HG02840 (cell line): ENCODE data around the gene AOPEP.

Experiments
- ATAC-seq: cut with Tn5 transposase; IDR thresholded peaks from one replicate; pipeline ENCODE4 v1.9.1; 2021; ENCODE audit warnings: mild to moderate bottlenecking, moderate library complexity, moderate number of reproducible peaks; ENCODE audit not compliant: unreplicated experiment, low FRiP score

AOPEP gene

GRCh38 chr9:94785215-94786169, 59.0 kb downstream of the AOPEP start:
- no peak for ATAC-seq

- ATAC-seq, result no peak
Observed at GRCh38 chr9:94786586-94786985, 60.1 kb downstream of the AOPEP start.

GRCh38 chr9:94787266-94787665, 60.8 kb downstream of the AOPEP start:
- no peak for ATAC-seq

- ATAC-seq, result no peak
Observed at GRCh38 chr9:94788570-94789105, 62.1 kb downstream of the AOPEP start.

DNA sequence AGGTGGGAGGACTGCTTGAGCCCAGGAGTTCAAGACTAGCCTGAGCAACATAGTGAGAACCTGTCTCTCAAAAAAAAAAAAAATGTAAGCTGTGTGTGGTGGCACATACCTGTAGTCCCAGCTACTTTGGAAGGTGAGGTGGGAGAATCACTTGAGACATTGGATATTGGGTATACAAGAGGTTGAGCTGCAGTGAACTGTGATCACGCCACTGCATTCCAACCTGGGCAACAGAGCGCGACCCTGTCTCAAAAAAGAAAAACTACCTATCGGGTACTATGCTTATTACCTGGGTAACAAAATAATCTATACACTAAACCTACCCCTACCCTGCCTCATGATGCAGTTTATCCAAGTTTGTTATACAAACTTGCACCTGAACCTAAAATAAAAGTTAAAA, 64.9 kb downstream of the AOPEP start:
- no peak for ATAC-seq

DNA sequence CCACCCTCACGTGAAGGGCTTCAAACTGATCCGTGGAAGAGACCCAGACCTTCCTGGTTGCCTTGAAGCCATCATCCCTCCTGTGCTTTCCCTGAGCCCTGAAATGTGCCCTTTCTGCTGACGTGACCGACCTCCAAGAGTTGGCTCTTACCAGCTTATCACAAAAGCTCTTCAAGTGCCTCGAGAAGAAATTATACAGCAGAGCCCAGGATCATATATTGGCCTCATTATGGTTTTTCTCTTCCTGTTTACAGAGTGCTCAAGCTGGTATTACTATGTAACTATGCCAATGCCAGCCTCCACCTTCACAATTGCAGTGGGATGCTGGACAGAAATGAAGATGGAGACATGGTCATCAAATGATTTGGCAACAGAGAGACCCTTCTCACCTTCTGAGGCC, 66.0 kb downstream of the AOPEP start:
- no peak for ATAC-seq

DNA sequence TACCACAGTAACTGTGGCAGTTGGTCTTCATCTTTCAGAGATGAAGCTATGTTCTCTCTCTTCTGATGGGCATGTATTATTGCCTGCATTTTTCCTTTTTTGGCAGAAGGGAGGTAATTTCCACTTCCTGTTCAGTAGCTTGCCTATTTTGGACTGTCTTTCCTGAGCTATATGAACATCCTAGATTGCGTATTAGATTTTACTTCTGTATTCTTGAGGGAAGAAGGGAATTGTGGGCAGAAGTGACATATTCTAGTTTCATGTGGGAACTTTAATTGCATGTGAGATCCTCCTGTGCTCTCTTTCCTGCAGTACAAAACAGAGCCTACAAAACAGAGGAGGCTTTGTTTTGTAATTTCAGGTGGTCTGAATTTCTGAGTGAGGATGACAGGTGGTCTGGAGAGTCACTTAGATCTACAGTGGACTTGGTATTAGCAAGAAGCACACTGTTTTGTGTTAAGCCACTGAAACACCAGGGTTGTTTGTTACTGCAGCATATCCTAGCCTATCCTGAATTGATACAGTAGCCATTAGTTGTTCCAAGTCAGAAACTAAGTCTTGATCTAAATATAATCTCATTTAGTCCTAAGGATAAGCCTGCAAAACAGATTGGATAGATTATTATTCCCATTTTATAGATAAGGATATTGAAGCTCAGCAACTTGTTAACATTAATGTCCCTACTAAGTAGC, 68.1 kb downstream of the AOPEP start:
- no peak for ATAC-seq

DNA sequence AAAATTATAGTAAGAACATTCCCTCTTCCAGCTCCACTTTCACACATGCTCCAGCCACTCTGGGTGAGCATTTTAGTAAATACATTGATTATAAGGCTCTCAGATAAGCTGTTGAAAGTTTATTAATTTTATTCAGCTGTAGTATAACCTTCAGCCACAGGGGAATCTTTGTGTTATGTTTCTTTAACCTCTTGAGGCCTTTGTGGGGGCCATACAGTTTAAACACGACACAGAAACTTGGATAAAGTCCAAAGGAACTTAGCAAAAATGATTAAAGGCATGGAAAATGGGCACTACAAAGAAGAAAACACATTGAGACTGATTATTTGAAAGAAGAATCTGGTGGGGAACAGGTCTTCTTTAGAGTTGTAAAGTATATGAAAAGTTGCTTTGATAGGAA, 70.2 kb downstream of the AOPEP start:
- ATAC-seq, result no peak

- no peak for ATAC-seq
Observed at GRCh38 chr9:94798201-94798600, 71.7 kb downstream of the AOPEP start.

DNA sequence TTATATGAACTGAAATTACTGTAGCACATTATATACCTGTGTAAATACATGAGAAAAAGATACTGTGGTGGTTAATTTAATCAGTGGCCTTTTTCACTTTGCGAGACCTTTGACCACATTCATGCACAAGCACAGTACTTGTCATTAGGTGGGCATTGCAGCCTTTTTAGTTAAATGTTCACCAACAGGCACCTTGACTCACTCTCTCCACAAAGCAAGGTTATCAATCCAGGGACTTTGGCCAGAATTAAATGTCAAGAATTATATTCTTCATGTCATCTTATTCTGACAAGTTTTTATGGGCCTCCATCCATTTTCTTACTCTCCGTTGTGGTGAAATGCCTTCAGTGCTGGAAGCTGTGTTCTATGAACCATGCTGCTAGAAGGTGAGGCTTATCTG, 72.2 kb downstream of the AOPEP start:
- no peak for ATAC-seq

DNA sequence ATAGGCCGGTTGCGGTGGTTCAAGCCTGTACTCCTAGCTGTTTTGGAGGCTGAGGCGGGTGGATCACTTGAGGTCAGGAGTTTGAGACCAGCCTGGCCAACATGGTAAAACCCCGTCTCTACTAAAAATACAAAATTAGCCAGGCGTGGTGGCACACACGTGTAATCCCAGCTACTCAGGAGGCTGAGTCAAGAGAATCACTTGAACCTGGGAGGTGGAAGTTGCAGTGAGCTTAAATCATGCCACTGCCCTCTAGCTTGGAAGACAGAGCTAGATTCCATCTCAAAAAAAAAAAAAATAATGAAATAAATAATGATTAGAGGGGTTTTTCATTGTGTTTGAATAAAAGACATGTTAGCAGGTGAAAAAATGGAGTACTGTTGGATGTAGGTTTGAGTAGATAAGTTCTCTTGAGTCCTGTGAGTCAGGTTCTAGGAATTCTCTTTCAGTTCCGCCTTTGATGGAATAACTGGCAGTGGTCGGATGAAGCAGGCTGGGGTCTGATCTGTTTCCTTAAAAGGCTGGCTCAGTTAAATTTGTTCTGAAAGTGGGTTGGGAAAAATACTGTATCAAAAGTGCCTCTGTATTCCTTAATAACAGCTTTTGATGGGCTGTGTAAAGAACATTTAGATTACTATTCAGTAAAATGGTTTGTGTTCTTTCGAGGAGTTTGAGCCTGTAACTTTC, 73.2 kb downstream of the AOPEP start:
- ATAC-seq, result no peak

DNA sequence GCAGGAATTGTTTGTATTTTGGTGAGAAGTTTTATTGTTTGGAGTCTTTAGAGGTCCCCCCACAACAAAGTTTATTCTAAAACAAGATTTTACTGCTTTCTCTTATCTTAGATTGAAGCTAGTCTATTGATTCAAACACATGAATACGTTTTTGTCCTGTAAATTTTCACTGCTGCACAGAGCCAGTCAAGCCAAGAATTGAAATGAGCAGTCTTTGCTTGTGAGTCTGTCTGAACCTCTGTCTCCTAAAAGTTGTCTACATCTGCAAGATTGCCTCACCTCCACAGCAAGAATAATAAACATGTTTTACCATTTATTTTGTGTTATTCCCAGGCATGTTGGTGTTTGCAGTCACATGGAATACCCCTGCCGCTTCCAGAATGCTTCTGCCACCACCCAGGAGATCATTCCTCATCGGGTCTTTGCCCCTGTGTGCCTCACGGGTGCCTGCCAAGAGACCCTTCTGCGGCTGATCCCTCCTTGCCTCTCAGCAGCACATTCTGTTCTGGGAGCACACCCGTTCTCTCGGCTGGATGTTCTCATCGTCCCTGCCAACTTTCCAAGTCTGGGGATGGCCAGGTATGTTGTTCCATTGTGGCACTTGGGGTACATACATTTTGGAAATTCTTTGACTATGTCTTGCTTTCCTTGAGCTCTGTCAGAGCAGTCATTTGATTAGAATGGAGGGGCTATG, 74.1 kb downstream of the AOPEP start:
- ATAC-seq, result no peak

DNA sequence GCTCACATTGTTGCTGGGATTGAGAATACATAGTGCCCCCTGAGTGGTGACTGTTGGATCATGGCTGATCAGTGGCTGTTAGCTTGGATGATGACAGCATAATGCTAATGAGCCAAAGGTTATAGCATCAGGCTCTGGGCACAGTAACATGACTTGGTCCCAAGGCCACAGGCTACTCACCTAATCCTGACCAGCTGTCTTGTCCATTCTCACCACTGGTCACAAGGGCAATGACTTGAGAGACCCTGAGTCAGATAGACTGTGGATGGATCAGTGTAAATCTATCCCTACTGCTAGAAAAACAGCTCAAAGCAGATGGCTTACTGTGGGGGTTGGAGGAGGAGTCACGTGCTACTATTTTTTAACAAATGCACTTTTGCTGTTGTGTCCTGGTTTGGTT, 74.7 kb downstream of the AOPEP start:
- ATAC-seq, result no peak

GRCh38 chr9:94801681-94802080, 75.2 kb downstream of the AOPEP start:
- no peak for ATAC-seq

DNA sequence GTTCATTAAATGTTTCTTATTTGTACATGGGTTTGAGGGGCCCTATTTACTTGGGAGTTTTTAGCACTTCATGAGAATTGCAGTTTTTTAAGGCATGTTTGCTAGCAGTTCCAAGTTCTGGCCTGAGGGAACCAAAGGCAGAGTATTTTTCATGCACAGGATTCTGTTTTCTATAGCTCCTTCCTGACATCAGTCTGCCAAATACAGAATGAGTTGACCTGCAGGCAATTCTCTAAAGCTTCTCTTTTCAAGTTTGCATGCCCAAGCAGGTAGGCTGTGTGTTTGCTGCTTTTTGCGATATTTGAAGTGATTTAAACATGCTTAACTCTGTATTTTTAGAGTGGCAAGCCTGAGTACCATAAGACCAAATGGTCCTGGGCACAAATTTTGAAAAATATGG, 75.8 kb downstream of the AOPEP start:
- ATAC-seq, result no peak

- ATAC-seq, result no peak
Observed at GRCh38 chr9:94802793-94803192, 76.3 kb downstream of the AOPEP start.

DNA sequence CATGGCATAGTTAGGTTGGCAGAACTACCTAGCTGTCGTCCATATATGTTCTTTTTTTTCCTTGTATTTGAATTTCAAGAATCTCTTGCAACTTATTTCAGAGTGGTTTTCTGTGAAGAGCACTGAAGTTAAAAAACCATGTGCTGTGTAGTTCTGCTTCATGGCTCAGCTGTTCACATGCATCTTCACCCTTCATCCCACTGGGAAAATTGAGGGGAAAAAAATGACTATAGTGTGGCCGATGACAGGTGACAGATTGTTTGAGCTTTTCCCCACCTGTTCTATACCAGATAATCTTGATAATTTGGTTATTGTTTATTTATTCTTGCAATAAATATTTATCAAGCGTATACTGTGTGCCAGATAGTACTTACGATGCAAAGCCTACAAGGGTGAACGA, 77.8 kb downstream of the AOPEP start:
- ATAC-seq, result no peak

- ATAC-seq, result no peak
Observed at GRCh38 chr9:94805051-94805489, 78.6 kb downstream of the AOPEP start.

- ATAC-seq, result no peak
Observed at GRCh38 chr9:94805585-94805984, 79.1 kb downstream of the AOPEP start.

GRCh38 chr9:94806307-94806893, 79.9 kb downstream of the AOPEP start:
- no peak for ATAC-seq
